Small intestine (tissue), 7 donors: ENCODE measurements around the gene TMEM205. TPM values are rescaled to one million over a fixed set of nuclear protein-coding genes. Genes with fewer than 3 reads are reported as not detected.

ENCODE experiments used
- DNase-seq, 2 donors: peaks; one replicate each; pipeline versions ENCODE4 v3.0.0 to v3.0.0-alpha.2; 2013
- FAIRE-seq: peaks from 2 replicates; lab custom pipeline; 2012; peaks lifted over from hg19 to GRCh38; lab: Jason Lieb, UNC
- H3K27ac ChIP-seq, 3 donors: one replicate each; pipeline ENCODE4 v1.5.1; 2013; ENCODE audit warnings: low read length in 2 of 3, mild to moderate bottlenecking in 2 of 3, control low read depth in 1 of 3, inconsistent platforms in 1 of 3, low read depth in 1 of 3, moderate library complexity in 1 of 3
- H3K27me3 ChIP-seq, 3 donors: one replicate each; pipeline ENCODE4 v1.6.1; 2013; ENCODE audit warnings: low read length in 3 of 3, inconsistent platforms in 1 of 3; ENCODE audit not compliant: control insufficient read depth in 3 of 3, insufficient read depth in 3 of 3
- H3K36me3 ChIP-seq, 3 donors: one replicate each; pipeline ENCODE4 v1.6.1; 2013; ENCODE audit warnings: low read length in 3 of 3, inconsistent platforms in 1 of 3, low read depth in 1 of 3, mild to moderate bottlenecking in 1 of 3, moderate library complexity in 1 of 3; ENCODE audit not compliant: control insufficient read depth in 3 of 3, insufficient read depth in 2 of 3
- H3K4me1 ChIP-seq, 3 donors: one replicate each; pipeline ENCODE4 v1.6.1; 2013; ENCODE audit warnings: low read length in 2 of 3, inconsistent platforms in 1 of 3, low read depth in 1 of 3, mild to moderate bottlenecking in 1 of 3, moderate library complexity in 1 of 3; ENCODE audit not compliant: control insufficient read depth in 3 of 3, insufficient read depth in 2 of 3
- H3K4me3 ChIP-seq, 3 donors: one replicate each; pipeline ENCODE4 v1.5.1; 2013; ENCODE audit warnings: low read length in 3 of 3, control low read depth in 1 of 3, inconsistent platforms in 1 of 3, low read depth in 1 of 3, mild to moderate bottlenecking in 1 of 3, moderate library complexity in 1 of 3
- H3K9me3 ChIP-seq, 2 donors: one replicate each; pipeline ENCODE4 v1.6.1; 2013; ENCODE audit warnings: low read depth in 1 of 2, low read length in 1 of 2; ENCODE audit not compliant: control insufficient read depth in 2 of 2, insufficient read depth in 1 of 2
- WGBS, 3 donors: extraction: QIAGEN DNeasy Blood & Tissue Kit; methylation state at CpG; one replicate each; pipeline ENCODE4 v1.1.7; 2013; 5-methylcytosine and 5-hydroxymethylcytosine counted together
- polyA plus RNA-seq, 4 donors: library from polyadenylated mRNA; stranded (reverse) in 3 of 4; unstranded in 1 of 4; fragments of 200-250 nt in 3 of 4; fragments of 120-200 nt in 1 of 4; gene quantifications; one replicate each; pipeline versions ENCODE4 v1.2.1 to v1.2.3, GENCODE V29; 2013
- donor health status: healthy with polysubstance abuse.
- donor health status: control.
- donor health status: control.
- donor health status: Bipolar disorder and iron deficiency.
- donor health status: healthy.

TMEM205 gene
- polyA plus RNA-seq, 4 donors = 39.8 to 127 (median 86.7) TPM

DNA sequence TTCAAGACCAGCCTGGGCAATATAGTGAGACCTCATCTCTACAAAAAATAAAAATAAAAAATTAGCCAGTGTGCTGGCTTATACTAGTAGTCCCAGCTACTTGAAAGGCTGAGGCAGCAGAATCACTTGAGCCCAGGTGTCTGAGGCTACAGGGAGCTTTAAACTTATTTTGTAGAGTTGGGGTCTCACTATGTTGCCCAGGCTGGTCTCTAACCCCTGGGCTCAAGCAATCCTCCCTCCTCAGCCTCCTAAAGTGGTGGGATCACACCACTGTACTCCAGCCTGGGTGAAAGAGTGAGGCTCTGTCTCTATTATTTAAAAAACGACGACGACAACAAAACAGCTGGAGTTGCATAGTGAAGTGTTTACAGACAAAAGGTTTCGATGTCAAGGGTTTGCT lies 14.6 kb downstream of the TMEM205 start:
- Histone ChIP-seq H3K4me1 (peaks cover 0 to 4% (median 0%) of the 10 kb centered on the region in 3 donors), H3K27me3 (no peaks in the 10 kb centered on the region), H3K4me3 (no peak overlapping the region), H3K36me3 (peaks cover 0 to 96% (median 2%) of the 10 kb centered on the region in 3 donors), H3K27ac (no peak overlapping the region), H3K9me3 (no peaks in the 10 kb centered on the region)
- WGBS, 3 donors = 62 to 92% (median 87%) methylated on average over 4 of the region's 4 CpGs
- DNase-seq = no peak
- no peak for FAIRE-seq

DNA sequence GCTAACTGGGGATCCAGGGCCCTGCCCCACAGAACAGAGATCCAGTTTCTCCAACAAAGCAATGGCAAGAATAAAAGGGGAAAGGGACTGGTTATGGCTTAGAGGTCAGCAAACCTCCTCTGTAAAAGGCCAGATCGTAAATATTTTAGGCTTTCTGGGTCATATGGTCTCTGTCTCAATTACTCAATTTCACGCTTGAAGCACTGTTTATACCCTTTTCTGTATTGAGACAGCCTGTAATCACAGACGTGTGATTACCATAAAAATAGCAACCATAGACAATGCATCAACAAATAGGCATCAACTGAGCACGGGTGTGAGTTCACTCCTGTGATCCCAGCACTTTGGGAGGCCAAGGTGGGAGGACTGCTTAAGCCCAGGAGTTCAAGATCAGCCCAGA lies 15.9 kb downstream of the TMEM205 start:
- 71 to 88% (median 78%) methylated on average over 4 of the region's 4 CpGs for WGBS, 3 donors
- H3K4me1 ChIP-seq = no peaks in the 10 kb centered on the region
- peaks cover 0 to 96% (median 0%) of the 10 kb centered on the region in 3 donors for H3K36me3 ChIP-seq
- no peaks in the 10 kb centered on the region for H3K9me3 ChIP-seq
- FAIRE-seq = no peak
- H3K4me3 ChIP-seq = no peak overlapping the region
- DNase-seq = no peak
- H3K27me3 ChIP-seq = no peaks in the 10 kb centered on the region
- H3K27ac ChIP-seq = no peak overlapping the region

DNA sequence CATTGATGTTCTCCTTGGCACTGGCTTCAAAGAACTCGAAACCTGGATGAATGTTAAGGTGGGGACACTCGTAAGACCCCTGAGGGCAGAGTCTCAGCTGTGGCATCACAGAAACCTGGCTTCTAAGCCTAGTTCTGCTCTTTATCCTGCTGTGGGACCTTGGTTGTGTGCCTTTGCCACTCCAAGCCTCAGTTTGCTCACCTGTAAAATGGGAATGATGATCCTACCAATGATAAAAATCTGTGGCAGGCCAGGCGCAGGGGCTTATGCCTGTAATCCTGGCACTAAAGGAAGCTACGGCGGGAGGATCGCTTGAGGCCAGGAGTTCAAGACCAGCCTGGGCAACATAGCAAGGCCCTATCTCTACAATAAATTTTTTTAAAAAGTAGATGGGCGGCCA lies 20.5 kb downstream of the TMEM205 start:
- H3K4me1 ChIP-seq = peaks cover 0 to 31% (median 11%) of the 10 kb centered on the region in 3 donors
- no peak overlapping the region for H3K4me3 ChIP-seq
- 91 to 95% (median 92%) methylated on average over 7 of the region's 7 CpGs for WGBS, 3 donors
- FAIRE-seq (no peak), DNase-seq (no peak)
- no peak overlapping the region for H3K27ac ChIP-seq
- H3K36me3 ChIP-seq = peaks cover 0 to 79% (median 0%) of the 10 kb centered on the region in 3 donors
- H3K9me3 ChIP-seq = no peaks in the 10 kb centered on the region
- H3K27me3 ChIP-seq = no peaks in the 10 kb centered on the region

DNA sequence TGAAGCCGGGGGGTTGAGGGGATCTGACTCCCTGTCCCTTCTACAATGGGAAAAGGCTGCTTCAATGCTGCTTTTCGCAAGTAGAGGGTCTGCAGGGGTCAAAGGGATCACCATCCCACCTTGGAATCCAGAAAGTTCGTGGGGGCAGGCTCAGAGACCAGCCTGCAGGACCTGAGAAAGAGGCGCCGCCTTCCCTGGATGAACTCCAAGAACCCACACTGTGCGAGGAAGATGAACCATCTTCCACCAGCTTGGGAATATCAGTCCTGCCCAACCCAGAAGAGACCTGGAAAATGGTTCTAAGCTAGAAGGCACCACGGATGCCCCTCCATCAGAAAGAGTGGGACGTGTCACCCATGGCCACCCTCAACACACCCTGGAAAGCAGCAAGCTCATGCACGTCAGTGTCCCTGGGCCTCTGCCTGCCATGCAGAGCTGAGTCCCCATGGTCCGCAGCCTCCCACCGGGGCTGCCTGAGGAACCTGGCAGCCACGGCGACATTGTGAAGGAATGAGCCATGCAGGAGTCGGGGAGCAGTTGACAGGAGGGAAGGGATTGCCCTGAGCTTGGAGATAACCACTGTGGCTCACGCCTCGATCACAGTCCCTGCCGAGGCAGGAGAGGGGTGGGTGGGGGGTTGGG lies 21.2 kb downstream of the TMEM205 start:
- Histone ChIP-seq H3K9me3 (no peaks in the 10 kb centered on the region), H3K27ac (peak overlapping the region in 2 of 3 donors; percentile 52 to 73), H3K4me3 (no peak overlapping the region), H3K36me3 (peaks cover 0 to 73% (median 0%) of the 10 kb centered on the region in 3 donors), H3K4me1 (peaks cover 0 to 31% (median 11%) of the 10 kb centered on the region in 3 donors), H3K27me3 (no peaks in the 10 kb centered on the region)
- WGBS, 3 donors = 48 to 68% (median 60%) methylated on average over 17 of the region's 17 CpGs
- FAIRE-seq = no peak
- no peak for DNase-seq

DNA sequence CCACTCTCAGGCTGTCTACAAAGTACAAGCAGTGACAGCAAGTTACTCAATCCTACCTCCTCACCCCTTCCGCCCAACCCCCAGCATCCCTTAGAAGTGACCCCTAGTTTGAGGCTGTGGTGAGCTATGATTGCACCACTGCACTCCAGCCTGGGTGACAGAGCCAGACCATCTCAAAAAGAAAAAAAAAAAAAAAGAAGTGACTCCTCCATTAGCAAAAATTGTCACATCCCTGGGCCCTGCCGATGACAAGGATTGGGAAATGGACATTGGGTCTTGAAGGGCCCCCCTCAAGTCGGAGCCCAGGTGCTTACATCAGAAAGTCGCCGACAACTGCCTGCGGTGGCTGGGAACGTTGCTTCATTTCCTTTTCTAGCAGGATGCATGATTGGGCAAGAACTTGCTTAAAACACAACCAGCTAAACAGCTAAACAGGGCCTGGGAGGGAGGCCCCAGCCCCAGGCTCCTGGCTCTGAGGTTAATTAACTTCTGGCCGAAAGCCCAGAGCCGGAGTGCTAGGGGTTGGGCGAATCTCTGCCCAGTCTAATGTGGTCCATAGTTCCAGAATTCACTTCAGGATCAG lies 21.9 kb downstream of the TMEM205 start:
- Histone ChIP-seq H3K27me3 (no peaks in the 10 kb centered on the region), H3K9me3 (no peaks in the 10 kb centered on the region), H3K27ac (peak overlapping the region in 2 of 3 donors; percentile 52 to 73), H3K36me3 (peaks cover 0 to 66% (median 0%) of the 10 kb centered on the region in 3 donors), H3K4me3 (no peak overlapping the region), H3K4me1 (peaks cover 0 to 31% (median 11%) of the 10 kb centered on the region in 3 donors)
- DNase-seq (peak; percentile 65 to 71), FAIRE-seq (no peak)
- WGBS, 3 donors = 5 to 9% (median 7%) methylated on average over 10 of the region's 10 CpGs

DNA sequence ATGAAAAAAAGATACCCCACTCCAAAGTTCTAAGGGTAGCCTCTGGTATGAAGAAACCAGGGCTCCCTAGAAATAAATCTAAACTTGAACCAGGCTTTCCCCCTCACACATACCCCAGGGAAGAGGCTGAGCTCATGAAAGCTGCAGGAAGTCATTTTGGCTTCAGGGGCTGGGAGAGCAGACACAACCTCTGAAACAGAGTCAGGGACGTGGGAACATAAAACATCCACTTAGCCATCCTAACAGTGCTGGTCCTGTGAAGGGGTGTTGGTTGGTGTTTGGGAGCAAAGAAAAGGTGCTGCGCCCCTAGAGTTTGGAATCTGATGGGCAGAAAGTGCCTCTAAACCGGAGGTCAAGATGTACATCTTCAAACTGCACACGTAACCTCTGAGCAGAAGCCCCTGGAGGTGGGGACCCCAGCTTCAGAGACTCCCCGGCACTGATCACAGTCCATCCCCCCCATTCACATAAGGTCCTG lies 22.4 kb downstream of the TMEM205 start:
- Histone ChIP-seq H3K36me3 (peaks cover 0 to 61% (median 0%) of the 10 kb centered on the region in 3 donors), H3K4me1 (peaks cover 0 to 31% (median 11%) of the 10 kb centered on the region in 3 donors), H3K4me3 (no peak overlapping the region), H3K27me3 (no peaks in the 10 kb centered on the region), H3K9me3 (no peaks in the 10 kb centered on the region), H3K27ac (peak overlapping the region in 2 of 3 donors; percentile 52 to 73)
- WGBS, 3 donors = 49 to 58% (median 50%) methylated on average over 5 of the region's 5 CpGs
- DNase-seq (no peak), FAIRE-seq (no peak)

DNA sequence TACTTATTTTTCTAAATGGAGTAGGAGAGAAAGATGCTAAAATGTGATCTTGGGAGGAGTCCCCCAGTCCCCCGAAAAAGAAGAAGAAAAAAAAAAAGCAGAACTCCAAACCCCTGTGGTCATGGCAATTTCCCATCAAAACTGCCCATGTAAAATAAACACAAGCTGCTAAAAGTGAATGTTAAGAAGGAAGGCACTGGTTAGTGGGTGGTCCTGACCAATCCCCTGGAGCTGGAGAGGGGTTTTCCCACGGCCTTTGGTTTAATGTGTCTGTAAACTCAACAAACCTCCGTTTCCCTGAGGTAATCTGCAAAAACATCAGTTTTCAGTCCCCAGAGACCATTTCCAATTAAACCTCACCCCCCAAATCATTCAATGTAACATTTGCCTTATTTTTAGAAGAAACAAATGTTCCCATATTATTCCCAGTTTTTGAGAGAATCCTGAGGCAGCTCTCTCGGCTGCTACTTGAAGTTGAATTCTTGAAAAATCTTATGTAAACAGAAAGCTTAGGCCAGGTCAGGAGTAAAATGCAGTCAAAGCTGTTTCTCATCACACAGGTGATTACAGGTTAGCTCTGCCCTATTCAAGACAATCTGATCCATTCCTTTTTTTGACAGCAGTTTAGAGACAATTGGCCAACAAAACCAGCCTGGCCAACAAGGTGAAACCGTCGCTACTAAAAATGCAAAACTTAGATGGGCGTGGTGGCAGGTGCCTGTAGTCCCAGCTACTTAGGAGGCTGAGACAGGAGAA lies 23.6 kb downstream of the TMEM205 start:
- H3K36me3 ChIP-seq = peaks cover 0 to 49% (median 0%) of the 10 kb centered on the region in 3 donors
- DNase-seq = peak in 1 of 2 donors; percentile 19
- H3K9me3 ChIP-seq = no peaks in the 10 kb centered on the region
- FAIRE-seq = no peak
- H3K27ac ChIP-seq = no peak overlapping the region
- no peaks in the 10 kb centered on the region for H3K27me3 ChIP-seq
- H3K4me1 ChIP-seq = peaks cover 0 to 31% (median 11%) of the 10 kb centered on the region in 3 donors
- no peak overlapping the region for H3K4me3 ChIP-seq
- WGBS, 3 donors = 45 to 52% (median 50%) methylated on average over 7 of the region's 7 CpGs
